HCT116 (cell line): ENCODE results near the gene DUS3L. TPM values are rescaled to one million over a fixed set of nuclear protein-coding genes. Genes with fewer than 3 reads are reported as not detected.

Source experiments
- ATAC-seq: fragments of 200-7000 bp; cut with Tn5 transposase; 2 replicates; pipeline ENCODE4 v1.9.1; 2020; ENCODE audit warnings: mild to moderate bottlenecking, moderate library complexity
- BruUV-seq: library from RNA; stranded (reverse); fragments of 400-500 nt; replicated peaks from 2 replicates; lab custom pipeline; 2021; lab: Mats Ljungman, UMichigan
- CTCF ChIA-PET: fragments of 300-600 bp; sonication (Branson Sonifier 250); formaldehyde crosslinking; loops from one replicate; lab custom pipeline; 2021; ENCODE audit warnings: antibody characterized with exemption; lab: Charles Lee
- POLR2A ChIA-PET: fragments of 300-600, 350-600 bp; sonication (Branson Sonifier 250); formaldehyde crosslinking; loops from one replicate; lab custom pipeline; 2021; ENCODE audit warnings: antibody characterized with exemption; lab: Charles Lee
- RAD21 ChIA-PET, 2 experiments: fragments of 300-600 bp; sonication (Branson Sonifier 250); formaldehyde crosslinking; loops; one replicate each; lab custom pipeline; 2023; ENCODE audit warnings: low total read pairs in 2 of 2; ENCODE audit not compliant: uncharacterized antibody in 2 of 2, unreplicated experiment in 2 of 2, low non-redundant PET in 1 of 2; lab: Charles Lee
- DNase-seq: peaks from one replicate; pipeline ENCODE4 v3.0.0-alpha.2; 2010; ENCODE audit warnings: low read depth, low spot score
- H2AFZ ChIP-seq: fragments of 200-600 bp; shearing (Covaris generic), sonication (generic); 2 replicates; pipeline ENCODE4 v1.6.1; 2017; ENCODE audit warnings: low read depth, mixed run types, mixed read lengths, antibody characterized with exemption, low read length; ENCODE audit not compliant: poor library complexity, severe bottlenecking
- H3K27ac ChIP-seq: 2 replicates; pipeline ENCODE4 v1.5.1; 2012; ENCODE audit warnings: low read depth, low read length
- H3K27me3 ChIP-seq: fragments of 200-600 bp; sonication (generic); 2 replicates; pipeline ENCODE4 v1.6.1; 2016; ENCODE audit warnings: mixed run types, low read length, mixed read lengths; ENCODE audit not compliant: insufficient read depth
- H3K36me3 ChIP-seq, 2 experiments: fragments of 200-500 bp in 1 of 2; fragments of 200-600 bp in 1 of 2; sonication (Bioruptor generic) in 1 of 2; sonication (generic) in 1 of 2; 2 replicates each; pipeline versions ENCODE4 v1.5.1 to v1.6.1; 2014 to 2016; ENCODE audit warnings: low read length in 2 of 2, inconsistent platforms in 1 of 2, mixed read lengths in 1 of 2, mixed run types in 1 of 2; ENCODE audit not compliant: insufficient read depth in 2 of 2, control insufficient read depth in 1 of 2
- H3K4me1 ChIP-seq, 2 experiments: fragments of 200-600 bp in 1 of 2; sonication (generic) in 1 of 2; 2 replicates each; pipeline versions ENCODE4 v1.5.1 to v1.6.1; 2012 to 2017; ENCODE audit warnings: low read length in 2 of 2, inconsistent platforms in 1 of 2, mild to moderate bottlenecking in 1 of 2, mixed read lengths in 1 of 2, mixed run types in 1 of 2, moderate library complexity in 1 of 2; ENCODE audit not compliant: insufficient read depth in 2 of 2, control insufficient read depth in 1 of 2
- H3K4me2 ChIP-seq: fragments of 200-600 bp; sonication (generic); 2 replicates; pipeline ENCODE4 v1.6.1; 2017; ENCODE audit warnings: mixed run types, low read length, mixed read lengths
- H3K4me3 ChIP-seq, 2 experiments: fragments of 200-600 bp in 1 of 2; sonication (generic) in 1 of 2; replicated peaks in 1 of 2; 2 replicates each; pipeline ENCODE4 v1.5.1; 2011 to 2016; ENCODE audit warnings: low read length in 2 of 2, control low read depth in 1 of 2, low read depth in 1 of 2, mild to moderate bottlenecking in 1 of 2, mixed read lengths in 1 of 2, mixed run types in 1 of 2
- H3K79me2 ChIP-seq: fragments of 200-600 bp; sonication (generic); 2 replicates; pipeline ENCODE4 v1.6.1; 2017; ENCODE audit warnings: mild to moderate bottlenecking, mixed run types, low read length, moderate library complexity, mixed read lengths; ENCODE audit not compliant: insufficient read depth
- H3K9ac ChIP-seq: fragments of 200-600 bp; sonication (generic); 2 replicates; pipeline ENCODE4 v1.6.1; 2016; ENCODE audit warnings: low read length, mixed read lengths
- H3K9me2 ChIP-seq: fragments of 200-600 bp; sonication (generic), shearing (Covaris generic); 2 replicates; pipeline ENCODE4 v1.6.1; 2017; ENCODE audit warnings: mixed run types, mild to moderate bottlenecking, moderate library complexity; ENCODE audit not compliant: insufficient read depth
- H3K9me3 ChIP-seq, 2 experiments: fragments of 200-500 bp in 1 of 2; fragments of 200-600 bp in 1 of 2; sonication (Bioruptor generic) in 1 of 2; sonication (generic) in 1 of 2; 2 replicates each; pipeline ENCODE4 v1.6.1; 2014 to 2017; ENCODE audit warnings: low read length in 2 of 2, mixed read lengths in 2 of 2, inconsistent platforms in 1 of 2, low read depth in 1 of 2, mild to moderate bottlenecking in 1 of 2, mixed run types in 1 of 2, moderate library complexity in 1 of 2; ENCODE audit not compliant: control insufficient read depth in 1 of 2, insufficient read depth in 1 of 2
- H4K20me1 ChIP-seq: fragments of 200-600 bp; sonication (generic), shearing (Covaris generic); 2 replicates; pipeline ENCODE4 v1.6.1; 2017; ENCODE audit warnings: mixed run types, mild to moderate bottlenecking, moderate library complexity; ENCODE audit not compliant: insufficient read depth
- CEBPB ChIP-seq: IDR thresholded peaks from 2 replicates; pipeline ENCODE4 v1.6.1; 2012; ENCODE audit warnings: low read depth
- EGR1 ChIP-seq: IDR thresholded peaks from 2 replicates; pipeline ENCODE4 v1.6.1; 2012; ENCODE audit warnings: low read depth
- ELF1 ChIP-seq: IDR thresholded peaks from 2 replicates; pipeline ENCODE4 v1.6.1; 2012; ENCODE audit warnings: low read depth, borderline replicate concordance
- FOSL1 ChIP-seq: IDR thresholded peaks from 2 replicates; pipeline ENCODE4 v1.6.1; 2012; ENCODE audit warnings: low read depth
- JUND ChIP-seq: IDR thresholded peaks from 2 replicates; pipeline ENCODE4 v1.6.1; 2012
- POLR2A ChIP-seq: IDR thresholded peaks from 2 replicates; pipeline ENCODE4 v1.7.0; 2011; ENCODE audit warnings: borderline replicate concordance; ENCODE audit not compliant: insufficient read depth, insufficient read length; ENCODE audit errors: extremely low read depth
- POLR2AphosphoS5 ChIP-seq: IDR thresholded peaks from 2 replicates; pipeline ENCODE4 v1.6.1; 2011; ENCODE audit warnings: mild to moderate bottlenecking, low read depth, low read length, moderate library complexity
- RAD21 ChIP-seq: IDR thresholded peaks from 2 replicates; pipeline ENCODE4 v1.6.1; 2012; ENCODE audit warnings: low read depth, mild to moderate bottlenecking
- SIN3A ChIP-seq: IDR thresholded peaks from 2 replicates; pipeline ENCODE4 v1.6.1; 2012; ENCODE audit warnings: low read depth
- TCF7L2 ChIP-seq: IDR thresholded peaks from 2 replicates; pipeline ENCODE4 v1.7.0; 2011; ENCODE audit warnings: borderline replicate concordance, inconsistent platforms; ENCODE audit not compliant: insufficient read depth, insufficient read length; ENCODE audit errors: extremely low read depth
- YY1 ChIP-seq: IDR thresholded peaks from 2 replicates; pipeline ENCODE4 v1.6.1; 2011; ENCODE audit warnings: low read length, low read depth, moderate library complexity, mild to moderate bottlenecking; ENCODE audit not compliant: insufficient replicate concordance; ENCODE audit errors: extremely low read depth
- ZNF274 ChIP-seq: fragments of 200-500 bp; sonication (Bioruptor generic); IDR thresholded peaks from 2 replicates; pipeline ENCODE4 v1.6.1; 2014; ENCODE audit warnings: mild to moderate bottlenecking, low read depth, low read length, inconsistent platforms
- intact Hi-C: fragments of 100-400 bp; cut with micrococcal nuclease; formaldehyde crosslinking; loops from 2 replicates; pipeline ENCODE4 v1.10.0; 2022
- total RNA-seq: library from RNA; stranded (reverse); gene quantifications from one replicate; pipeline ENCODE4 v1.2.1, GENCODE V29; 2021; ENCODE audit not compliant: unreplicated experiment
- TF ChIP-seq, protein P1 (sequence below): IDR thresholded peaks from 2 replicates; pipeline ENCODE4 v1.6.1; 2012
- TF ChIP-seq, protein P2 (sequence below): IDR thresholded peaks from 2 replicates; pipeline ENCODE4 v1.6.1; 2011; ENCODE audit warnings: mild to moderate bottlenecking, low read length, moderate library complexity; ENCODE audit not compliant: insufficient replicate concordance; ENCODE audit errors: extremely low read depth
- TF ChIP-seq, protein P3 (sequence below): IDR thresholded peaks from 2 replicates; pipeline ENCODE4 v1.6.1; 2012

Gene DUS3L
- total RNA-seq, 1 experiment from 2014 or later = 78.1 TPM

DNA sequence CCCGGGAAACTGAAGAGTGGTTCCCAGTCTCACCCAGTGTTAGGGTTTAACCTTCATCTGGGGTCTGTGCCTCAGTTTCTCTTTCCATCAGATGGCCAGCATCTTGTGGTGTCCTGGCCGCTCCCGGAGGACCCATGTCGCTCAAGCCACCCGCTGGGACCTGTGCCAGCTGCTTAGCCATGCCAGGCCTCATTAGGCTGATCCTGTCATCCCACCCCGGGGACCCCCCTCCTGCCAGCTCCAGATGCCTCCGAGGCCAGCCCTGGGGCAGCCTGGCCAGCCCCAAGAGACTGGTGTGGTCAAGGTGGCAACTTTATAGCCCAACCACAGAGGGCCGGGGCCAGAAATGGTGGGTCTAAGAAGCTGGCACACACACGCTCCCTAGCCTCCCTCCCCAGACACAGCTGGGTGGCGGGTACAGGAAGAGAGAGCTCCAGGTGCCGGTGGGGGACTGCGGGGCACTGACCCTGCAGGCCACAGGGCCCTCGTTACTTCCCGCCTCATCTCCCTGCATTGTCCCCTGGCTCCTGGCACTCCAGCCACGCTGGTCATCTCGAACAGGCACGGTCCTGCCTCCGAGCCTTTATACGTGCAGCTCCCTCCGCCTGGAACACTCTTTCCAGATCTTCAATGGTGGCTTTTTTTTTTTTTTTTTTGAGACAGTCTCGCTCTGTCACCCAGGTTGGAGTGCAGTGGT, 17.3 kb upstream of the DUS3L start:
- H3K27ac ChIP-seq = no peak overlapping the region
- H3K4me2 ChIP-seq = no peak overlapping the region
- ATAC-seq (no peak), DNase-seq (no peak)
- POLR2A ChIA-PET = interaction anchor here (2.8 kb wide), 1 partner anchor 20 kb away, joined by 9 read pairs; no protein-coding TSS in a partner anchor
- H4K20me1 ChIP-seq = no peaks in the 10 kb centered on the region
- CTCF ChIA-PET = interaction anchor here (0.7 to 2.1 kb wide), 2 partner anchors 16 to 119 kb away, joined by 4 read pairs; no protein-coding TSS in a partner anchor
- no peaks in the 10 kb centered on the region for H3K9me3 ChIP-seq
- no peak overlapping the region for H2AFZ ChIP-seq
- no peak overlapping the region for H3K9ac ChIP-seq
- no peak overlapping the region for H3K4me3 ChIP-seq
- H3K9me2 ChIP-seq = no peaks in the 10 kb centered on the region
- TF ChIP-seq SIN3A (no peak), ELF1 (no peak), JUND (no peak), CEBPB (no peak)
- TF ChIP-seq, all 23 proteins: peak for 0
- RAD21 ChIA-PET = interaction anchor here in 1 of 2 experiments (0.5 kb wide), 1 partner anchor 85 kb away, joined by 3 read pairs; no protein-coding TSS in a partner anchor
- Histone ChIP-seq H3K27me3 (no peaks in the 10 kb centered on the region), H3K4me1 (peaks cover 5 to 23% of the 10 kb centered on the region in 2 experiments), H3K36me3 (no peaks in the 10 kb centered on the region), H3K79me2 (no peaks in the 10 kb centered on the region)
- BruUV-seq = no TSS peak
- intact Hi-C loops = no loop called here

DNA sequence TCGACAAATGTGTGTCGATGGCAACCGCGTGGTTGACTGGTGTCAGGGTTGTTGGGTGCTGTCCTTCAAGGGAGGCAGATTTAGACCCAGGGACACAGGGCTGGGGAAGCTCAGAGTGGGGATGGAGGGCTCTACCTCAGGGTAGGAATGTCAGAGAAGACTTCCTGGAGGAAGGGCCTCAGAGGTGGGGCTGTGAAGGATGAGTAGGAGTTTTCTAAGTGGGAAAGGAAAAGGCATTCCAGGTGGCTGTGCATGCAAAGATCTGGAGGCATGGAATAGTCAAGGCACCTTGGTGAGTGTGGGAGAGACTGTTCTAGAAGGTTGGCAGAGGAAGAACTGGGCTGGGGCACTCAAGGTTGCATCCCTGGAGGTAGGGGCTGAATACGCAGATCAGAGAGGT, 15.9 kb upstream of the DUS3L start:
- DNase-seq (no peak), ATAC-seq (no peak)
- POLR2A ChIA-PET = interaction anchor here (0.9 kb wide), 1 partner anchor 21 kb away, joined by 4 read pairs; no protein-coding TSS in a partner anchor
- Histone ChIP-seq H3K9me2 (no peaks in the 10 kb centered on the region), H3K4me3 (no peak overlapping the region), H3K4me1 (peaks cover 5 to 24% of the 10 kb centered on the region in 2 experiments), H4K20me1 (no peaks in the 10 kb centered on the region), H3K4me2 (no peak overlapping the region), H3K36me3 (no peaks in the 10 kb centered on the region), H2AFZ (no peak overlapping the region), H3K9ac (no peak overlapping the region), H3K27me3 (no peaks in the 10 kb centered on the region), H3K79me2 (no peaks in the 10 kb centered on the region), H3K27ac (no peak overlapping the region), H3K9me3 (no peaks in the 10 kb centered on the region)
- intact Hi-C loops = no loop called here
- RAD21 ChIA-PET = no interaction called here
- CTCF ChIA-PET = interaction anchor here (0.8 to 1.2 kb wide), 3 partner anchors 13 to 97 kb away, joined by 3 read pairs; no protein-coding TSS in a partner anchor
- BruUV-seq = no TSS peak
- TF ChIP-seq JUND (no peak), POLR2AphosphoS5 (no peak), POLR2A (no peak), ZNF274 (no peak), SIN3A (no peak), EGR1 (no peak), YY1 (no peak), RAD21 (no peak), TCF7L2 (no peak), FOSL1 (no peak)
- TF ChIP-seq, protein P1, sequence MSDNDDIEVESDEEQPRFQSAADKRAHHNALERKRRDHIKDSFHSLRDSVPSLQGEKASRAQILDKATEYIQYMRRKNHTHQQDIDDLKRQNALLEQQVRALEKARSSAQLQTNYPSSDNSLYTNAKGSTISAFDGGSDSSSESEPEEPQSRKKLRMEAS = no peak
- TF ChIP-seq, protein P2, sequence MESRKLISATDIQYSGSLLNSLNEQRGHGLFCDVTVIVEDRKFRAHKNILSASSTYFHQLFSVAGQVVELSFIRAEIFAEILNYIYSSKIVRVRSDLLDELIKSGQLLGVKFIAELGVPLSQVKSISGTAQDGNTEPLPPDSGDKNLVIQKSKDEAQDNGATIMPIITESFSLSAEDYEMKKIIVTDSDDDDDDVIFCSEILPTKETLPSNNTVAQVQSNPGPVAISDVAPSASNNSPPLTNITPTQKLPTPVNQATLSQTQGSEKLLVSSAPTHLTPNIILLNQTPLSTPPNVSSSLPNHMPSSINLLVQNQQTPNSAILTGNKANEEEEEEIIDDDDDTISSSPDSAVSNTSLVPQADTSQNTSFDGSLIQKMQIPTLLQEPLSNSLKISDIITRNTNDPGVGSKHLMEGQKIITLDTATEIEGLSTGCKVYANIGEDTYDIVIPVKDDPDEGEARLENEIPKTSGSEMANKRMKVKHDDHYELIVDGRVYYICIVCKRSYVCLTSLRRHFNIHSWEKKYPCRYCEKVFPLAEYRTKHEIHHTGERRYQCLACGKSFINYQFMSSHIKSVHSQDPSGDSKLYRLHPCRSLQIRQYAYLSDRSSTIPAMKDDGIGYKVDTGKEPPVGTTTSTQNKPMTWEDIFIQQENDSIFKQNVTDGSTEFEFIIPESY = no peak
- TF ChIP-seq, protein P3, sequence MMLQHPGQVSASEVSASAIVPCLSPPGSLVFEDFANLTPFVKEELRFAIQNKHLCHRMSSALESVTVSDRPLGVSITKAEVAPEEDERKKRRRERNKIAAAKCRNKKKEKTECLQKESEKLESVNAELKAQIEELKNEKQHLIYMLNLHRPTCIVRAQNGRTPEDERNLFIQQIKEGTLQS = no peak
